WTC11 (cell line): ENCODE results near the gene OR6K2. TPM values are rescaled to one million over a fixed set of nuclear protein-coding genes. Genes with fewer than 3 reads are reported as not detected.

Experiments used
- ATAC-seq: fragments of 200-7000 bp; cut with Tn5 transposase; 2 replicates; pipeline ENCODE4 v1.10.0; 2021; ENCODE audit warnings: mild to moderate bottlenecking, moderate library complexity
- CTCF ChIA-PET: fragments of 300-600 bp; sonication (Branson Sonifier 250); formaldehyde crosslinking; loops from one replicate; lab custom pipeline; 2021; ENCODE audit warnings: antibody characterized with exemption; lab: Charles Lee
- POLR2A ChIA-PET: fragments of 350-600 bp; sonication (Branson Sonifier 250); formaldehyde crosslinking; loops from one replicate; lab custom pipeline; 2021; ENCODE audit warnings: antibody characterized with exemption; lab: Charles Lee
- DNase-seq: peaks from one replicate; pipeline ENCODE4 v3.0.0; 2021; ENCODE audit warnings: low spot score
- H3K27ac Mint-ChIP-seq: 2 replicates; pipeline ENCODE4 v1.8.0; 2021; ENCODE audit warnings: mixed read lengths
- H3K27me3 Mint-ChIP-seq: 2 replicates; pipeline ENCODE4 v1.8.0; 2021; ENCODE audit warnings: low read depth, mild to moderate bottlenecking, moderate library complexity, mixed read lengths
- H3K36me3 Mint-ChIP-seq: 2 replicates; pipeline ENCODE4 v1.8.0; 2021; ENCODE audit warnings: mixed read lengths
- H3K4me1 Mint-ChIP-seq: 2 replicates; pipeline ENCODE4 v1.8.0; 2022; ENCODE audit warnings: mixed read lengths
- H3K4me3 Mint-ChIP-seq: 2 replicates; pipeline ENCODE4 v1.8.0; 2021; ENCODE audit warnings: mild to moderate bottlenecking, moderate library complexity, mixed read lengths
- H3K9me3 Mint-ChIP-seq: 2 replicates; pipeline ENCODE4 v1.8.0; 2021; ENCODE audit warnings: mixed read lengths
- CDX4 ChIP-seq: fragments of 250-450 bp; sonication (Bioruptor Pico); IDR thresholded peaks from 2 replicates; pipeline ENCODE4 v1.9.0; 2021; ENCODE audit warnings: moderate library complexity, mild to moderate bottlenecking, inconsistent platforms, borderline replicate concordance
- E2F4 ChIP-seq: sonication (generic); formaldehyde crosslinking; IDR thresholded peaks from 2 replicates; pipeline ENCODE4 v1.8.1; 2022; ENCODE audit warnings: low read depth, mild to moderate bottlenecking, moderate library complexity, missing genetic modification reagents, borderline replicate concordance
- FOXP1 ChIP-seq: sonication (generic); formaldehyde crosslinking; IDR thresholded peaks from 2 replicates; pipeline ENCODE4 v1.8.0; 2022; ENCODE audit warnings: missing genetic modification reagents, mild to moderate bottlenecking, moderate library complexity, borderline replicate concordance
- IRF1 ChIP-seq: sonication (generic); formaldehyde crosslinking; IDR thresholded peaks from 2 replicates; pipeline ENCODE4 v1.8.0; 2023; ENCODE audit warnings: missing genetic modification reagents
- MAX ChIP-seq: sonication (generic); formaldehyde crosslinking; IDR thresholded peaks from 2 replicates; pipeline ENCODE4 v1.8.0; 2022; ENCODE audit warnings: mild to moderate bottlenecking, missing genetic modification reagents
- MLX ChIP-seq: sonication (generic); formaldehyde crosslinking; IDR thresholded peaks from 2 replicates; pipeline ENCODE4 v1.8.1; 2023; ENCODE audit warnings: mild to moderate bottlenecking, missing genetic modification reagents, moderate library complexity
- MYBL2 ChIP-seq: sonication (generic); formaldehyde crosslinking; IDR thresholded peaks from 2 replicates; pipeline ENCODE4 v1.8.1; 2023; ENCODE audit warnings: mild to moderate bottlenecking, moderate library complexity, missing genetic modification reagents
- NR3C1 ChIP-seq: sonication (generic); formaldehyde crosslinking; conservative IDR thresholded peaks from 2 replicates; pipeline ENCODE4 v1.8.1; 2023; ENCODE audit warnings: low read depth, mild to moderate bottlenecking, missing genetic modification reagents
- RELA ChIP-seq: sonication (generic); formaldehyde crosslinking; IDR thresholded peaks from 2 replicates; pipeline ENCODE4 v1.8.1; 2022; ENCODE audit warnings: missing genetic modification reagents, mild to moderate bottlenecking, borderline replicate concordance
- RORB ChIP-seq: fragments of 250-450 bp; sonication (Bioruptor Pico); IDR thresholded peaks from 2 replicates; pipeline ENCODE4 v1.9.0; 2021; ENCODE audit warnings: mild to moderate bottlenecking
- SOX15 ChIP-seq: fragments of 250-450 bp; sonication (Bioruptor Pico); IDR thresholded peaks from 2 replicates; pipeline ENCODE4 v1.9.0; 2021; ENCODE audit warnings: mild to moderate bottlenecking
- STAT6 ChIP-seq: sonication (generic); formaldehyde crosslinking; conservative IDR thresholded peaks from 2 replicates; pipeline ENCODE4 v1.8.1; 2023; ENCODE audit warnings: mild to moderate bottlenecking, low read depth, missing genetic modification reagents, moderate library complexity
- TCF7 ChIP-seq: sonication (generic); formaldehyde crosslinking; IDR thresholded peaks from 2 replicates; pipeline ENCODE4 v1.8.0; 2022; ENCODE audit warnings: mild to moderate bottlenecking, low read depth, missing genetic modification reagents, moderate library complexity
- ZBTB21 ChIP-seq: sonication (generic); formaldehyde crosslinking; IDR thresholded peaks from 2 replicates; pipeline ENCODE4 v1.8.1; 2023; ENCODE audit warnings: mild to moderate bottlenecking, missing genetic modification reagents, borderline replicate concordance
- ZNF263 ChIP-seq: sonication (generic); formaldehyde crosslinking; IDR thresholded peaks from 2 replicates; pipeline ENCODE4 v1.8.1; 2022; ENCODE audit warnings: low read depth, mild to moderate bottlenecking, moderate library complexity, missing genetic modification reagents
- ZNF281 ChIP-seq: sonication (generic); formaldehyde crosslinking; IDR thresholded peaks from 2 replicates; pipeline ENCODE4 v1.8.0; 2023; ENCODE audit warnings: mild to moderate bottlenecking, missing genetic modification reagents
- ZNF317 ChIP-seq: sonication (generic); formaldehyde crosslinking; IDR thresholded peaks from 2 replicates; pipeline ENCODE4 v1.8.1; 2023; ENCODE audit warnings: low read depth, mild to moderate bottlenecking, moderate library complexity, missing genetic modification reagents, borderline replicate concordance
- ZNF396 ChIP-seq: fragments of 250-450 bp; sonication (Bioruptor Pico); IDR thresholded peaks from 2 replicates; pipeline ENCODE4 v1.8.0; 2021; ENCODE audit warnings: mild to moderate bottlenecking, moderate library complexity, borderline replicate concordance
- ZNF532 ChIP-seq: fragments of 250-450 bp; sonication (Bioruptor Pico); IDR thresholded peaks from 2 replicates; pipeline ENCODE4 v1.9.0; 2021; ENCODE audit warnings: mild to moderate bottlenecking, borderline replicate concordance
- ZNF671 ChIP-seq: fragments of 250-450 bp; sonication (Bioruptor Pico); IDR thresholded peaks from 2 replicates; pipeline ENCODE4 v1.8.0; 2021; ENCODE audit warnings: mild to moderate bottlenecking
- total RNA-seq: library from RNA; stranded (reverse); gene quantifications from 3 replicates; pipeline ENCODE4 v1.2.3, GENCODE V29; 2021

OR6K2 gene
- total RNA-seq, 1 experiment from 2014 or later = not detected

GRCh38 chr1:158679289-158679688, 21.2 kb downstream of the OR6K2 start:
- ChIA-PET POLR2A (no interaction called here), CTCF (interaction anchor here (0.6 kb wide), 1 partner anchor 813 kb away, joined by 3 read pairs; no protein-coding TSS in a partner anchor)
- Mint-ChIP-seq H3K9me3 (no peaks in the 10 kb centered on the region), H3K27me3 (no peaks in the 10 kb centered on the region; the same call in 1 of the 2 replicates), H3K27ac (no peak overlapping the region), H3K4me3 (no peak overlapping the region), H3K36me3 (no peaks in the 10 kb centered on the region), H3K4me1 (0 out of 2 replicates have a peak, but pooled peaks cover 2% of the 10 kb centered on the region)
- no peak for TF ChIP-seq RORB (CRISPR knock-in tag)
- TF ChIP-seq RELA (CRISPR knock-in tag) = no peak
- TF ChIP-seq TCF7 (CRISPR knock-in tag) = no peak
- TF ChIP-seq MAX (CRISPR knock-in tag) = no peak
- no peak for TF ChIP-seq ZNF317
- TF ChIP-seq ZNF532 (CRISPR knock-in tag) = no peak
- no peak for TF ChIP-seq ZNF396 (CRISPR knock-in tag)
- TF ChIP-seq CDX4 = no peak
- TF ChIP-seq ZNF281 (CRISPR knock-in tag) = no peak
- TF ChIP-seq STAT6 = no peak
- TF ChIP-seq IRF1 (CRISPR knock-in tag) = no peak
- no peak for TF ChIP-seq SOX15 (CRISPR knock-in tag)
- no peak for TF ChIP-seq ZNF671
- no peak for TF ChIP-seq FOXP1 (CRISPR knock-in tag)
- TF ChIP-seq E2F4 (CRISPR knock-in tag) = no peak
- no peak for TF ChIP-seq NR3C1 (CRISPR knock-in tag)
- TF ChIP-seq MLX (CRISPR knock-in tag) = no peak
- TF ChIP-seq MYBL2 (CRISPR knock-in tag) = no peak
- TF ChIP-seq ZBTB21 (CRISPR knock-in tag) = no peak
- TF ChIP-seq ZNF263 = no peak
- no peak for ATAC-seq
- no peak for DNase-seq
